WTC11 (cell line): Measurements from ENCODE around the gene RFX8.

ENCODE experiments used
- ERG ChIP-seq: fragments of 250-450 bp; sonication (Bioruptor Pico); IDR thresholded peaks from 2 replicates; pipeline ENCODE4 v1.8.0; 2021; ENCODE audit warnings: mild to moderate bottlenecking
- ETV6 ChIP-seq: sonication (generic); formaldehyde crosslinking; IDR thresholded peaks from 2 replicates; pipeline ENCODE4 v1.8.1; 2022; ENCODE audit warnings: mild to moderate bottlenecking, missing genetic modification reagents
- GABPB1 ChIP-seq: sonication (generic); formaldehyde crosslinking; IDR thresholded peaks from 2 replicates; pipeline ENCODE4 v1.8.1; 2023; ENCODE audit warnings: mild to moderate bottlenecking, missing genetic modification reagents
- HMGA2 ChIP-seq: fragments of 250-450 bp; sonication (Bioruptor Pico); IDR thresholded peaks from 2 replicates; pipeline ENCODE4 v1.4.0; 2021; ENCODE audit warnings: mild to moderate bottlenecking, moderate library complexity
- JUN ChIP-seq: sonication (generic); formaldehyde crosslinking; IDR thresholded peaks from 2 replicates; pipeline ENCODE4 v1.8.0; 2023; ENCODE audit warnings: mild to moderate bottlenecking, missing genetic modification reagents
- MYBL2 ChIP-seq: sonication (generic); formaldehyde crosslinking; IDR thresholded peaks from 2 replicates; pipeline ENCODE4 v1.8.1; 2023; ENCODE audit warnings: mild to moderate bottlenecking, moderate library complexity, missing genetic modification reagents
- PREB ChIP-seq: sonication (generic); formaldehyde crosslinking; IDR thresholded peaks from 2 replicates; pipeline ENCODE4 v1.8.1; 2022; ENCODE audit warnings: mild to moderate bottlenecking, missing genetic modification reagents, moderate library complexity, borderline replicate concordance
- SP1 ChIP-seq: sonication (generic); formaldehyde crosslinking; conservative IDR thresholded peaks from 2 replicates; pipeline ENCODE4 v1.8.1; 2022; ENCODE audit warnings: missing genetic modification reagents
- TF ChIP-seq, protein P1 (sequence below): fragments of 200-600 bp; IDR thresholded peaks from 2 replicates; pipeline ENCODE4 v1.8.0; 2022; ENCODE audit warnings: antibody characterized with exemption
- TF ChIP-seq, protein P2 (sequence below): sonication (generic); formaldehyde crosslinking; IDR thresholded peaks from 2 replicates; pipeline ENCODE4 v1.8.0; 2022; ENCODE audit warnings: mild to moderate bottlenecking, missing genetic modification reagents
- TF ChIP-seq, protein P3 (sequence below): sonication (generic); formaldehyde crosslinking; conservative IDR thresholded peaks from 2 replicates; pipeline ENCODE4 v1.8.1; 2022; ENCODE audit warnings: mild to moderate bottlenecking, missing genetic modification reagents
- TF ChIP-seq, protein P4 (sequence below): sonication (generic); formaldehyde crosslinking; IDR thresholded peaks from 2 replicates; pipeline ENCODE4 v1.8.1; 2023; ENCODE audit warnings: mild to moderate bottlenecking, missing genetic modification reagents, moderate library complexity

- TF ChIP-seq, protein P1, sequence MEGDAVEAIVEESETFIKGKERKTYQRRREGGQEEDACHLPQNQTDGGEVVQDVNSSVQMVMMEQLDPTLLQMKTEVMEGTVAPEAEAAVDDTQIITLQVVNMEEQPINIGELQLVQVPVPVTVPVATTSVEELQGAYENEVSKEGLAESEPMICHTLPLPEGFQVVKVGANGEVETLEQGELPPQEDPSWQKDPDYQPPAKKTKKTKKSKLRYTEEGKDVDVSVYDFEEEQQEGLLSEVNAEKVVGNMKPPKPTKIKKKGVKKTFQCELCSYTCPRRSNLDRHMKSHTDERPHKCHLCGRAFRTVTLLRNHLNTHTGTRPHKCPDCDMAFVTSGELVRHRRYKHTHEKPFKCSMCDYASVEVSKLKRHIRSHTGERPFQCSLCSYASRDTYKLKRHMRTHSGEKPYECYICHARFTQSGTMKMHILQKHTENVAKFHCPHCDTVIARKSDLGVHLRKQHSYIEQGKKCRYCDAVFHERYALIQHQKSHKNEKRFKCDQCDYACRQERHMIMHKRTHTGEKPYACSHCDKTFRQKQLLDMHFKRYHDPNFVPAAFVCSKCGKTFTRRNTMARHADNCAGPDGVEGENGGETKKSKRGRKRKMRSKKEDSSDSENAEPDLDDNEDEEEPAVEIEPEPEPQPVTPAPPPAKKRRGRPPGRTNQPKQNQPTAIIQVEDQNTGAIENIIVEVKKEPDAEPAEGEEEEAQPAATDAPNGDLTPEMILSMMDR = no peak
- no peak for TF ChIP-seq MYBL2 (CRISPR knock-in tag)
- TF ChIP-seq PREB (CRISPR knock-in tag) = no peak
- TF ChIP-seq, protein P2, sequence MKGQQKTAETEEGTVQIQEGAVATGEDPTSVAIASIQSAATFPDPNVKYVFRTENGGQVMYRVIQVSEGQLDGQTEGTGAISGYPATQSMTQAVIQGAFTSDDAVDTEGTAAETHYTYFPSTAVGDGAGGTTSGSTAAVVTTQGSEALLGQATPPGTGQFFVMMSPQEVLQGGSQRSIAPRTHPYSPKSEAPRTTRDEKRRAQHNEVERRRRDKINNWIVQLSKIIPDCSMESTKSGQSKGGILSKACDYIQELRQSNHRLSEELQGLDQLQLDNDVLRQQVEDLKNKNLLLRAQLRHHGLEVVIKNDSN (CRISPR knock-in tag) = no peak
- TF ChIP-seq, protein P3, sequence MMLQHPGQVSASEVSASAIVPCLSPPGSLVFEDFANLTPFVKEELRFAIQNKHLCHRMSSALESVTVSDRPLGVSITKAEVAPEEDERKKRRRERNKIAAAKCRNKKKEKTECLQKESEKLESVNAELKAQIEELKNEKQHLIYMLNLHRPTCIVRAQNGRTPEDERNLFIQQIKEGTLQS (CRISPR knock-in tag) = no peak
- TF ChIP-seq ETV6 = no peak
- TF ChIP-seq, protein P4, sequence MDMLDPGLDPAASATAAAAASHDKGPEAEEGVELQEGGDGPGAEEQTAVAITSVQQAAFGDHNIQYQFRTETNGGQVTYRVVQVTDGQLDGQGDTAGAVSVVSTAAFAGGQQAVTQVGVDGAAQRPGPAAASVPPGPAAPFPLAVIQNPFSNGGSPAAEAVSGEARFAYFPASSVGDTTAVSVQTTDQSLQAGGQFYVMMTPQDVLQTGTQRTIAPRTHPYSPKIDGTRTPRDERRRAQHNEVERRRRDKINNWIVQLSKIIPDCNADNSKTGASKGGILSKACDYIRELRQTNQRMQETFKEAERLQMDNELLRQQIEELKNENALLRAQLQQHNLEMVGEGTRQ (CRISPR knock-in tag) = no peak
- TF ChIP-seq HMGA2 (CRISPR knock-in tag) = no peak
- no peak for TF ChIP-seq JUN
- TF ChIP-seq ERG (CRISPR knock-in tag) = no peak
- no peak for TF ChIP-seq GABPB1 (CRISPR knock-in tag)
- no peak for TF ChIP-seq SP1
Measured at GRCh38 chr2:101351207-101351606, 123.7 kb downstream of the RFX8 start.
